Naive thymus-derived CD4-positive, alpha-beta T cell (primary cell): ENCODE measurements around the gene ADAM12. TPM values are rescaled to one million over a fixed set of nuclear protein-coding genes. Genes with fewer than 3 reads are reported as not detected.

ENCODE experiments used
- ATAC-seq: fragments of 150-1000 bp; cut with Tn5 transposase; 2 replicates; pipeline ENCODE4 v1.10.0; 2021; ENCODE audit warnings: mild to moderate bottlenecking, moderate library complexity
- CTCF ChIA-PET: fragments of 350-600 bp; sonication (Branson Sonifier 250); formaldehyde crosslinking; loops from one replicate; lab custom pipeline; 2021; ENCODE audit warnings: antibody characterized with exemption; lab: Charles Lee
- POLR2A ChIA-PET: fragments of 350-600 bp; sonication (Branson Sonifier 250); formaldehyde crosslinking; loops from one replicate; lab custom pipeline; 2021; ENCODE audit warnings: antibody characterized with exemption, inconsistent platforms; lab: Charles Lee
- DNase-seq, 9 donors: peaks; one replicate each; pipeline versions ENCODE4 v3.0.0 to v3.0.0-alpha.2; 2020 to 2022; ENCODE audit warnings: mixed read lengths in 1 of 9
- H3K27ac ChIP-seq: one replicate; pipeline ENCODE4 v1.7.0; 2013; ENCODE audit warnings: mild to moderate bottlenecking, low read depth, low read length, moderate library complexity
- H3K27me3 ChIP-seq, 2 donors: one replicate each; pipeline ENCODE4 v1.7.0; 2013; ENCODE audit warnings: low read length in 2 of 2, mild to moderate bottlenecking in 2 of 2, moderate library complexity in 2 of 2; ENCODE audit not compliant: control insufficient read depth in 2 of 2, insufficient read depth in 2 of 2
- H3K36me3 ChIP-seq, 3 experiments: 1 replicate in 2 of 3; 2 replicates in 1 of 3; pipeline ENCODE4 v1.7.0; 2013; ENCODE audit warnings: low read length in 3 of 3, mild to moderate bottlenecking in 3 of 3, moderate library complexity in 1 of 3; ENCODE audit not compliant: insufficient read depth in 3 of 3, control insufficient read depth in 2 of 3
- H3K4me1 ChIP-seq, 2 donors: one replicate each; pipeline ENCODE4 v1.7.0; 2013; ENCODE audit warnings: low read length in 2 of 2, mild to moderate bottlenecking in 2 of 2, moderate library complexity in 1 of 2; ENCODE audit not compliant: control insufficient read depth in 2 of 2, insufficient read depth in 2 of 2
- H3K4me3 ChIP-seq: 2 replicates; pipeline ENCODE4 v1.7.0; 2013; ENCODE audit warnings: mild to moderate bottlenecking, low read length
- H3K9me3 ChIP-seq, 3 experiments: 1 replicate in 2 of 3; 2 replicates in 1 of 3; pipeline ENCODE4 v1.7.0; 2013; ENCODE audit warnings: low read length in 3 of 3; ENCODE audit not compliant: control insufficient read depth in 2 of 3
- H3K27ac Mint-ChIP-seq, 9 donors: one replicate each; pipeline ENCODE4 v1.8.0; 2020 to 2022; ENCODE audit warnings: mixed read lengths in 9 of 9, mild to moderate bottlenecking in 8 of 9, moderate library complexity in 5 of 9, inconsistent platforms in 2 of 9
- H3K27me3 Mint-ChIP-seq, 5 donors: one replicate each; pipeline ENCODE4 v1.8.0; 2021 to 2022; ENCODE audit warnings: mixed read lengths in 5 of 5, mild to moderate bottlenecking in 1 of 5
- H3K36me3 Mint-ChIP-seq, 5 donors: one replicate each; pipeline ENCODE4 v1.8.0; 2020 to 2022; ENCODE audit warnings: mixed read lengths in 5 of 5, mild to moderate bottlenecking in 3 of 5, inconsistent platforms in 1 of 5
- H3K4me1 Mint-ChIP-seq, 7 donors: one replicate each; pipeline ENCODE4 v1.8.0; 2020 to 2022; ENCODE audit warnings: mixed read lengths in 7 of 7, mild to moderate bottlenecking in 3 of 7, inconsistent platforms in 1 of 7
- H3K4me3 Mint-ChIP-seq, 10 donors: one replicate each; pipeline ENCODE4 v1.8.0; 2020 to 2022; ENCODE audit warnings: mild to moderate bottlenecking in 10 of 10, mixed read lengths in 10 of 10, moderate library complexity in 6 of 10, inconsistent platforms in 2 of 10
- H3K9me3 Mint-ChIP-seq, 11 donors: one replicate each; pipeline ENCODE4 v1.8.0; 2020 to 2022; ENCODE audit warnings: mixed read lengths in 11 of 11, mild to moderate bottlenecking in 4 of 11, inconsistent platforms in 1 of 11, moderate library complexity in 1 of 11
- intact Hi-C, 2 donors: fragments of 100-400 bp; cut with micrococcal nuclease; formaldehyde crosslinking; loops; one replicate each; pipeline ENCODE4 v1.15.1; 2023
- polyA plus RNA-seq, 2 donors: library from polyadenylated mRNA; unstranded; fragments of 300-500 nt; fragmentation: Illumina TruSeq; gene quantifications; one replicate each; pipeline ENCODE4 v1.2.3, GENCODE V29; 2021
- total RNA-seq, 6 experiments: library from RNA in 5 of 6; stranded (reverse) in 5 of 6; gene quantifications; 1 replicate in 5 of 6; 2 replicates in 1 of 6; pipeline ENCODE4 v1.2.3 and lab custom pipeline; 2021 to 2026

The ADAM12 gene
- total and polyA plus RNA-seq, 7 experiments from 2014 or later = 0.58 to 1.0 TPM; not detected in 5

- H3K36me3 ChIP-seq = no peaks in the 10 kb centered on the region
- H3K27me3 Mint-ChIP-seq = peaks cover 0 to 6% (median 3%) of the 10 kb centered on the region in 5 donors
- peaks cover 0 to 16% (median 1%) of the 10 kb centered on the region in 11 donors for H3K9me3 Mint-ChIP-seq
- H3K36me3 Mint-ChIP-seq = no peaks in the 10 kb centered on the region
- no peak overlapping the region for H3K27ac ChIP-seq
- H3K9me3 ChIP-seq = no peaks in the 10 kb centered on the region
- H3K4me3 ChIP-seq = no peak overlapping the region
- ChIA-PET CTCF (no interaction called here), POLR2A (no interaction called here)
- H3K4me1 ChIP-seq = no peaks in the 10 kb centered on the region
- H3K4me3 Mint-ChIP-seq = no peak overlapping the region
- intact Hi-C loops = no loop called here
- H3K27me3 ChIP-seq = no peaks in the 10 kb centered on the region
- H3K4me1 Mint-ChIP-seq = peaks cover 0 to 22% (median 7%) of the 10 kb centered on the region in 7 donors
- ATAC-seq = no peak
- DNase-seq = no peak
- H3K27ac Mint-ChIP-seq = no peak overlapping the region
Observed at GRCh38 chr10:126140746-126141273, 247.5 kb downstream of the ADAM12 start.

GRCh38 chr10:126137562-126138221 is 250.6 kb downstream of the ADAM12 start:
- Histone ChIP-seq H3K9me3 (no peaks in the 10 kb centered on the region), H3K27me3 (no peaks in the 10 kb centered on the region), H3K4me1 (peaks cover 0 to 4% of the 10 kb centered on the region in 2 donors), H3K27ac (no peak overlapping the region), H3K4me3 (no peak overlapping the region), H3K36me3 (no peaks in the 10 kb centered on the region)
- Mint-ChIP-seq H3K4me1 (peaks cover 0 to 29% (median 9%) of the 10 kb centered on the region in 7 donors), H3K36me3 (peaks cover 0 to 4% (median 0%) of the 10 kb centered on the region in 5 donors), H3K27ac (peak overlapping the region in 1 of 9 donors; percentile 31), H3K27me3 (peaks cover 0 to 10% (median 4%) of the 10 kb centered on the region in 5 donors), H3K4me3 (peak overlapping the region in 1 of 10 donors; percentile 3), H3K9me3 (peaks cover 0 to 6% (median 0%) of the 10 kb centered on the region in 11 donors)
- DNase-seq (no peak), ATAC-seq (no peak)
- CTCF ChIA-PET = no interaction called here
- intact Hi-C loops = no loop called here
- POLR2A ChIA-PET = no interaction called here

- peak overlapping the region in 9 of 10 donors; percentile 10 to 71 (median 53) for H3K4me3 Mint-ChIP-seq
- ChIA-PET CTCF (no interaction called here), POLR2A (no interaction called here)
- Histone ChIP-seq H3K36me3 (no peaks in the 10 kb centered on the region), H3K9me3 (no peaks in the 10 kb centered on the region), H3K4me1 (peaks cover 0 to 4% of the 10 kb centered on the region in 2 donors), H3K4me3 (no peak overlapping the region), H3K27ac (no peak overlapping the region), H3K27me3 (no peaks in the 10 kb centered on the region)
- intact Hi-C loops = no loop called here
- DNase-seq = no peak
- H3K36me3 Mint-ChIP-seq = peaks cover 0 to 4% (median 0%) of the 10 kb centered on the region in 5 donors
- H3K27me3 Mint-ChIP-seq = peaks cover 0 to 10% (median 4%) of the 10 kb centered on the region in 5 donors
- H3K9me3 Mint-ChIP-seq = peaks cover 0 to 4% (median 0%) of the 10 kb centered on the region in 11 donors
- peaks cover 0 to 29% (median 9%) of the 10 kb centered on the region in 7 donors for H3K4me1 Mint-ChIP-seq
- peak overlapping the region in 5 of 9 donors; percentile 18 to 91 (median 51) for H3K27ac Mint-ChIP-seq
- ATAC-seq = peak; percentile 53
Observed at GRCh38 chr10:126135941-126136595, 252.2 kb downstream of the ADAM12 start.

DNA sequence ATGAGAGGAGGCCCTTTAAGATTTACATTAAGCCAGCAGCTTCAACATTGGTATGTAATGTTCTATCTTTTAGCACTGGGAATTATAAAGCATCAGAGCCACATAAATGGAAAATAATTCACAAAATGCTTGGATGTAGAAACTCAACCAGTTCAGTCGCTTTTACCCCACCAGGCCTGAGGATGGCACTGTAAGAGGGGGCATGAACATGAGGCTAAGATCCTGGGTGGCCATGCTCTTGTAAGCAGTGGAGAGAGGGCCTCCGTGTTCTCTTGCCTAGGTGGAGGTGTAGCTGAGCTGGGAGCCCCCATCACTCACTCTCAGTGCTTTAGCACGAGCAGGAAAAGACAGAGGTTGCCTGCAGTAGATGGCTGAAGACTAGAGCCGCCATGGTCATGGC is 253.1 kb downstream of the ADAM12 start:
- DNase-seq = no peak
- POLR2A ChIA-PET = no interaction called here
- no peak for ATAC-seq
- Histone ChIP-seq H3K27ac (no peak overlapping the region), H3K27me3 (no peaks in the 10 kb centered on the region), H3K36me3 (no peaks in the 10 kb centered on the region), H3K4me1 (peaks cover 0 to 4% of the 10 kb centered on the region in 2 donors), H3K9me3 (no peaks in the 10 kb centered on the region), H3K4me3 (no peak overlapping the region)
- Mint-ChIP-seq H3K4me1 (peaks cover 0 to 29% (median 9%) of the 10 kb centered on the region in 7 donors), H3K27me3 (peaks cover 0 to 10% (median 4%) of the 10 kb centered on the region in 5 donors), H3K4me3 (no peak overlapping the region), H3K9me3 (peaks cover 0 to 4% (median 0%) of the 10 kb centered on the region in 11 donors), H3K36me3 (peaks cover 0 to 4% (median 0%) of the 10 kb centered on the region in 5 donors), H3K27ac (peak overlapping the region in 1 of 9 donors; percentile 91)
- intact Hi-C loops = no loop called here
- CTCF ChIA-PET = no interaction called here

GRCh38 chr10:126133906-126134656 is 254.2 kb downstream of the ADAM12 start:
- POLR2A ChIA-PET = no interaction called here
- peaks cover 0 to 4% (median 0%) of the 10 kb centered on the region in 11 donors for H3K9me3 Mint-ChIP-seq
- Histone ChIP-seq H3K4me3 (no peak overlapping the region), H3K4me1 (peaks cover 0 to 4% of the 10 kb centered on the region in 2 donors), H3K9me3 (no peaks in the 10 kb centered on the region), H3K36me3 (no peaks in the 10 kb centered on the region), H3K27me3 (no peaks in the 10 kb centered on the region), H3K27ac (no peak overlapping the region)
- H3K4me3 Mint-ChIP-seq = no peak overlapping the region
- CTCF ChIA-PET = no interaction called here
- DNase-seq = no peak
- peak overlapping the region in 2 of 9 donors; percentile 2 to 32 for H3K27ac Mint-ChIP-seq
- ATAC-seq = no peak
- H3K4me1 Mint-ChIP-seq = peaks cover 0 to 33% (median 9%) of the 10 kb centered on the region in 7 donors
- intact Hi-C loops = no loop called here
- peaks cover 0 to 7% (median 4%) of the 10 kb centered on the region in 5 donors for H3K27me3 Mint-ChIP-seq
- peaks cover 0 to 4% (median 0%) of the 10 kb centered on the region in 5 donors for H3K36me3 Mint-ChIP-seq

GRCh38 chr10:126133082-126133620 is 255.1 kb downstream of the ADAM12 start:
- no peak overlapping the region for H3K27ac ChIP-seq
- POLR2A ChIA-PET = no interaction called here
- H3K27ac Mint-ChIP-seq = no peak overlapping the region
- peaks cover 0 to 7% (median 0%) of the 10 kb centered on the region in 5 donors for H3K27me3 Mint-ChIP-seq
- H3K27me3 ChIP-seq = no peaks in the 10 kb centered on the region
- no peak overlapping the region for H3K4me3 ChIP-seq
- H3K4me1 Mint-ChIP-seq = peaks cover 0 to 42% (median 9%) of the 10 kb centered on the region in 7 donors
- H3K36me3 ChIP-seq = no peaks in the 10 kb centered on the region
- no peaks in the 10 kb centered on the region for H3K9me3 ChIP-seq
- DNase-seq = no peak
- CTCF ChIA-PET = no interaction called here
- peaks cover 0 to 4% of the 10 kb centered on the region in 2 donors for H3K4me1 ChIP-seq
- no peak for ATAC-seq
- H3K4me3 Mint-ChIP-seq = no peak overlapping the region
- peaks cover 0 to 4% (median 0%) of the 10 kb centered on the region in 5 donors for H3K36me3 Mint-ChIP-seq
- peaks cover 0 to 7% (median 0%) of the 10 kb centered on the region in 11 donors for H3K9me3 Mint-ChIP-seq
- intact Hi-C loops = no loop called here
